ENCODE measurements around the gene NTRK2.

The NTRK2 gene

GRCh38 chr9:84867186-84867585 is 197.7 kb downstream of the NTRK2 start:
- H3K4me3 ChIP-seq (ENCODE audit: low read depth, low read length) = no peak overlapping the region
- TF ChIP-seq, protein P1, sequence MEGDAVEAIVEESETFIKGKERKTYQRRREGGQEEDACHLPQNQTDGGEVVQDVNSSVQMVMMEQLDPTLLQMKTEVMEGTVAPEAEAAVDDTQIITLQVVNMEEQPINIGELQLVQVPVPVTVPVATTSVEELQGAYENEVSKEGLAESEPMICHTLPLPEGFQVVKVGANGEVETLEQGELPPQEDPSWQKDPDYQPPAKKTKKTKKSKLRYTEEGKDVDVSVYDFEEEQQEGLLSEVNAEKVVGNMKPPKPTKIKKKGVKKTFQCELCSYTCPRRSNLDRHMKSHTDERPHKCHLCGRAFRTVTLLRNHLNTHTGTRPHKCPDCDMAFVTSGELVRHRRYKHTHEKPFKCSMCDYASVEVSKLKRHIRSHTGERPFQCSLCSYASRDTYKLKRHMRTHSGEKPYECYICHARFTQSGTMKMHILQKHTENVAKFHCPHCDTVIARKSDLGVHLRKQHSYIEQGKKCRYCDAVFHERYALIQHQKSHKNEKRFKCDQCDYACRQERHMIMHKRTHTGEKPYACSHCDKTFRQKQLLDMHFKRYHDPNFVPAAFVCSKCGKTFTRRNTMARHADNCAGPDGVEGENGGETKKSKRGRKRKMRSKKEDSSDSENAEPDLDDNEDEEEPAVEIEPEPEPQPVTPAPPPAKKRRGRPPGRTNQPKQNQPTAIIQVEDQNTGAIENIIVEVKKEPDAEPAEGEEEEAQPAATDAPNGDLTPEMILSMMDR (IDR thresholded peaks at IDR 0.05; ENCODE audit: borderline replicate concordance, insufficient read depth, low read depth, low read length) = no peak

DNA sequence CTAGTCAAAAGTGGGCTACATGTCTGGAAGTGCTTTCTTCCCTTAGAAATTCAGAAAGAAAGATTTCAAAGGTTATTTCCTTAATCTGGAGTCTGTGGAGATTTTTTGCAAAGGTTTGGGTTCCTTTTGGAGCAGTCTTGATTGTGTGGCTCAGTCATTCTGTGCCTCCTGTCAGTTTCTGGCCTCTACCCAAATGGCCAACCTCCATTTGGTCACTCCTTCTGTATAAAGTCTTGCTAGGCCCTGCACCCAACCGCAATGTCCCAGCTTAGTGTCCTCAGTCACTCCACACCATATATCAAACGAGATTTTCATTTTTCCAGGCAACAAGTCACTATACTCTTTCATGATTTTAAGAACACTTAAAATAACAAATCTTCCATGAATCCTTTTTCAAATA is 199.6 kb downstream of the NTRK2 start:
- H3K4me3 ChIP-seq (ENCODE audit: low read depth, low read length) = no peak overlapping the region
- TF ChIP-seq, protein P1 (IDR thresholded peaks at IDR 0.05; ENCODE audit: borderline replicate concordance, insufficient read depth, low read depth, low read length) = no peak

- TF ChIP-seq, protein P1 (IDR thresholded peaks at IDR 0.05; ENCODE audit: borderline replicate concordance, insufficient read depth, low read depth, low read length) = no peak
- no peak overlapping the region for H3K4me3 ChIP-seq (ENCODE audit: low read depth, low read length)
These were observed 202.5 kb downstream of the NTRK2 start for GRCh38 chr9:84871983-84872382.

DNA sequence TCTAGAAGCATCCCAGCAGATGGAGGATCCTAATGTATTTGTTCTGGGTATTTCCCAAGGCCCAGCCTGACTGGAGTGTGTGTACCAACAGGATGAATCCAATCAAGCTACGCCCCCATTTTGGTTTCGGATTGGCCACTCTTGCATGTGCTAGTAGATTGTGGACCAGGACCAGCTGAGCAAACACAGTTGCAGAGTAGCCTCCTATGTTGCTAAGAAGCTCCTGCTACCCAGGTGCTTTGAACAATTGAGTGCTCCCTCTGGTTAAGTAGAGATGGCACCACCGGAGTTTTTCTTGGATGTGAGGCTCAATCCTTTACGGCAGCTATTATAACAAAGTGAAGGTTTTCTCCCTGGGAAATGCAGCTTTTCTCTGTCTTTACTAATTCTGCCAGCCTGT is 204.5 kb downstream of the NTRK2 start:
- no peak overlapping the region for H3K4me3 ChIP-seq (ENCODE audit: low read depth, low read length)
- TF ChIP-seq, protein P1 (IDR thresholded peaks at IDR 0.05; ENCODE audit: borderline replicate concordance, insufficient read depth, low read depth, low read length) = no peak

GRCh38 chr9:84874596-84874995 is 205.1 kb downstream of the NTRK2 start:
- H3K4me3 ChIP-seq (ENCODE audit: low read depth, low read length) = no peak overlapping the region
- TF ChIP-seq, protein P1 (IDR thresholded peaks at IDR 0.05; ENCODE audit: borderline replicate concordance, insufficient read depth, low read depth, low read length) = no peak

DNA sequence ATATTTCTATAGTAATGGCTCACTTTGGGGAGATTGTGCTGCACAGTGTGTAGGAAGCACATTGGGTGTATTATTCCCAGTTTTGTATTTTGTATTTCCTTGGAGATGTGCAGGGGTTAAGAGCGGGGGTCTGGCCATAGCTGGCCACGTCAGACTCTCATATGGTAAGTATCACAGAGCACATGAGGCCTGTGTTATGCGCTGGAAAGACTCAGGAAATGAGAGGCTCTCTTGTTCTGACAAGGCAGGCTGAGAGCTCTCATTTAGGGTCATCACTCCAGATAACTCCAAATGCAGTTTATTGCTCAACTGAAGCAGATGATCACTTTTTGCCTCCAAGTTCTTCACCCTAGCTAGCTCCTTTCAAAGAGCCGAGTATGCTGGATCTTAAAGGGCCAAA is 205.7 kb downstream of the NTRK2 start:
- no peak overlapping the region for H3K4me3 ChIP-seq (ENCODE audit: low read depth, low read length)
- TF ChIP-seq, protein P1 (IDR thresholded peaks at IDR 0.05; ENCODE audit: borderline replicate concordance, insufficient read depth, low read depth, low read length) = no peak

- TF ChIP-seq, protein P1 (IDR thresholded peaks at IDR 0.05; ENCODE audit: borderline replicate concordance, insufficient read depth, low read depth, low read length) = no peak
- no peak overlapping the region for H3K4me3 ChIP-seq (ENCODE audit: low read depth, low read length)
These were observed 210.1 kb downstream of the NTRK2 start for GRCh38 chr9:84879631-84880030.

Measured in GM12875 (cell line).